Astrocyte of the cerebellum (primary cell): ENCODE results near the gene FGF16.

ENCODE experiments used
- DNase-seq: peaks from one replicate; pipeline ENCODE4 v3.0.0-alpha.2; 2011; ENCODE audit warnings: low read depth
- H3K4me3 ChIP-seq: 2 replicates; pipeline ENCODE4 v1.5.1; 2011; ENCODE audit warnings: mild to moderate bottlenecking, low read depth, low read length, moderate library complexity
- in situ Hi-C: cut with HindIII; loops from 2 replicates; pipeline ENCODE4 v1.10.0; 2017; ENCODE audit warnings: low sequenced_read_pairs
- TF ChIP-seq, protein P1 (sequence below): IDR thresholded peaks from 2 replicates; pipeline ENCODE4 v1.5.1; 2012; ENCODE audit warnings: low read length, low read depth, moderate library complexity, mild to moderate bottlenecking; ENCODE audit errors: missing control alignments

Gene FGF16

GRCh38 chrX:77422891-77423648 is 24.1 kb upstream of the FGF16 start:
- in situ Hi-C loops: no loop called here

DNA sequence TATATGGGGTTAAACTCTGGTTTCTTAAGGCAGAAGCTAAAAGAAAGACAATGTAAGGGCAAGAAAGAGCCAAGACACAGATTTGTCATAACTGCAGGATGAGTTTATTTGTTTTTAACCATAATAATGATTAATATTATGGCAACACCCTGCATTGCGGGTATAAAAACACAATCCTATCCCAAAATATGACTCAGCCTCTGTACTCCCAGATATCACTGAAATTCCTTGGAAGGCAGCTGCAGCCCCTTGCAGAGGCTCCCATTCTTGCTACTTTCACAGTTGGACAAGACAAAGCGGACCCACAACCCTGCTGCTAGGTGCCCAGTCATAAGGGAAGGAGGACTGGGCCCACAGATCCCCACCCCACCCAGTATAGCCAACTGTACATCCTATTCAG is 20.4 kb upstream of the FGF16 start:
- H3K4me3 ChIP-seq: no peak overlapping the region
- no peak for DNase-seq
- TF ChIP-seq, protein P1, sequence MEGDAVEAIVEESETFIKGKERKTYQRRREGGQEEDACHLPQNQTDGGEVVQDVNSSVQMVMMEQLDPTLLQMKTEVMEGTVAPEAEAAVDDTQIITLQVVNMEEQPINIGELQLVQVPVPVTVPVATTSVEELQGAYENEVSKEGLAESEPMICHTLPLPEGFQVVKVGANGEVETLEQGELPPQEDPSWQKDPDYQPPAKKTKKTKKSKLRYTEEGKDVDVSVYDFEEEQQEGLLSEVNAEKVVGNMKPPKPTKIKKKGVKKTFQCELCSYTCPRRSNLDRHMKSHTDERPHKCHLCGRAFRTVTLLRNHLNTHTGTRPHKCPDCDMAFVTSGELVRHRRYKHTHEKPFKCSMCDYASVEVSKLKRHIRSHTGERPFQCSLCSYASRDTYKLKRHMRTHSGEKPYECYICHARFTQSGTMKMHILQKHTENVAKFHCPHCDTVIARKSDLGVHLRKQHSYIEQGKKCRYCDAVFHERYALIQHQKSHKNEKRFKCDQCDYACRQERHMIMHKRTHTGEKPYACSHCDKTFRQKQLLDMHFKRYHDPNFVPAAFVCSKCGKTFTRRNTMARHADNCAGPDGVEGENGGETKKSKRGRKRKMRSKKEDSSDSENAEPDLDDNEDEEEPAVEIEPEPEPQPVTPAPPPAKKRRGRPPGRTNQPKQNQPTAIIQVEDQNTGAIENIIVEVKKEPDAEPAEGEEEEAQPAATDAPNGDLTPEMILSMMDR: no peak
- in situ Hi-C loops: no loop called here

More at GRCh38 chrX:77422891-77423648, 24.1 kb upstream of the FGF16 start:
- no peak for DNase-seq
- no peak overlapping the region for H3K4me3 ChIP-seq
- TF ChIP-seq, protein P1: no peak

DNA sequence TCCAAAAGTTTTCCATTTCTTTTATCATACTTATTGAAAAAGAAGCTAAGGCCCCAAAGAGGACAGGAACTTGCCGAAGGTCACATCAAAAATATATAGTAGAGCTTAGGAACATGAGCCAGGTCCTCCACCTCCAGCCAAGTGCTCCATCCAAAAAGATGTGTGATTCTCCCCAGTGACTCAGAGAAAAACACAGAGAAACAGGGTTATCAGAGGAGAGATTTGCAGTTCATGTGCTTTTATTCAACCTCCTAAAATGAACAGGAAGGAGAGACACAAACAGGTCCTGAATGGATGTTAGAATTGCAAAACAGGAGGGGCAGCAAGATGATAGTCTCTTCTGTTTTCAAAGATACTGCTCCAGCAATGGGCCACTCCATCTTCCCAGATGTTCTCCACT is 19.6 kb upstream of the FGF16 start:
- H3K4me3 ChIP-seq: no peak overlapping the region
- in situ Hi-C loops: no loop called here
- TF ChIP-seq, protein P1: no peak
- DNase-seq: no peak

DNA sequence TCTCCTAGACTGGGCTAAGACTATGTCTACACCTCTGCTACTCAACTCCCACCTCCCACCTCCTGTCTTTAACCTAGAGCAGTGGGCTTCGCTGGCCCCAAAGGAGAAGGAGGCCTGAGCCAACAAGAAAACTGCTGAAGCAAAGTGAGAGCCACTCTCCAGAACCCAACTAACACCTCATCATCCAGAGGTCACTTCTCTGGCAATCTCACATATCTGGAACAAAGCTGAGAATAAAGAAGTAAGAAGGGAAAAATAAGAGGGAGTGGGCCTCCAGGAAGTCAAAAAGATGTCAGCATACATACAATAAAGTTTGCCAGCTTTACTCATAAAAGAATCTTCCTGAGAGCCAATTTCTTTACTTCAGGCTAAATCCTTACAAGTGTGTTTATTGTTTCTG is 18.6 kb upstream of the FGF16 start:
- TF ChIP-seq, protein P1: no peak
- no peak for DNase-seq
- no peak overlapping the region for H3K4me3 ChIP-seq
- in situ Hi-C loops: no loop called here

- peak; percentile 34 for DNase-seq
- in situ Hi-C loops: no loop called here
- TF ChIP-seq, protein P1: no peak
These were observed 16.0 kb upstream of the FGF16 start for GRCh38 chrX:77431227-77431626.

DNA sequence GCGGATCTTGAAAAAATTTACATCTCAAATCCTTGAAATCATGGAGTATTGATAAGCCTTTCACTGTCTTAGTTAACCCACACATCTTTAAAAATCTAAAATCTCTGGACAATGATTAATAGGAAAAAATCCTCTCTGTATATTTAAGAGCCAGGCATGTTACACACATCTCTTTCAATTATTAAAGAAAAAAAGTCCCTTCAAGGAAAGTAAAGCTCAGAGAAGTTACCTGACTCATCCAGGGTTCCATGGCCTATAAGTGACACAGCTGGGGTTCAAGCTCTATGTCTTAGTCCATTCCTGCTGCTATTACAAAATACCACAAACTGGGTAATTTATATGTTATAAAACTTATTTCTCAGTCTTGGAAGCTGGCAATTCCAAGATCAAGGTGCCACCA is 14.2 kb upstream of the FGF16 start:
- DNase-seq: no peak
- in situ Hi-C loops: no loop called here
- no peak overlapping the region for H3K4me3 ChIP-seq
- TF ChIP-seq, protein P1: no peak

More at GRCh38 chrX:77431227-77431626, 16.0 kb upstream of the FGF16 start:
- no peak overlapping the region for H3K4me3 ChIP-seq
